GM12872 (cell line): ENCODE results near the gene TBC1D22B.

ENCODE experiments used
- CTCF ChIP-seq: IDR thresholded peaks from 3 replicates; pipeline ENCODE4 v1.5.1; 2011; ENCODE audit warnings: low read depth, mild to moderate bottlenecking, low read length, moderate library complexity; ENCODE audit not compliant: insufficient read depth

Gene TBC1D22B

GRCh38 chr6:37272834-37273566, 15.4 kb downstream of the TBC1D22B start:
- no peak for TF ChIP-seq CTCF

GRCh38 chr6:37273690-37274089, 16.1 kb downstream of the TBC1D22B start:
- TF ChIP-seq CTCF: no peak

GRCh38 chr6:37275350-37275749, 17.8 kb downstream of the TBC1D22B start:
- TF ChIP-seq CTCF: no peak

GRCh38 chr6:37277001-37277409, 19.4 kb downstream of the TBC1D22B start:
- TF ChIP-seq CTCF: no peak

- no peak for TF ChIP-seq CTCF
These were observed 22.0 kb downstream of the TBC1D22B start for GRCh38 chr6:37279366-37280134.

- no peak for TF ChIP-seq CTCF
These were observed 22.8 kb downstream of the TBC1D22B start for GRCh38 chr6:37280162-37280887.

- no peak for TF ChIP-seq CTCF
These were observed 24.8 kb downstream of the TBC1D22B start for GRCh38 chr6:37282371-37282770.
